Breast epithelium (tissue), 4 donors: ENCODE measurements around the gene CBL. TPM values are rescaled to one million over a fixed set of nuclear protein-coding genes. Genes with fewer than 3 reads are reported as not detected.

Source experiments
- DNase-seq, 2 donors: peaks; one replicate each; pipeline ENCODE4 v3.0.0-alpha.2; 2019; ENCODE audit warnings: low spot score in 2 of 2
- H3K27ac ChIP-seq, 2 donors: fragments of 200-600 bp; sonication (generic) in 1 of 2; one replicate each; pipeline ENCODE4 v1.5.1; 2016 to 2019; ENCODE audit warnings: mild to moderate bottlenecking in 1 of 2
- H3K27me3 ChIP-seq, 2 donors: fragments of 200-600 bp; sonication (generic) in 1 of 2; one replicate each; pipeline versions ENCODE4 v1.5.1 to v1.6.0; 2017 to 2019; ENCODE audit warnings: control low read depth in 1 of 2, mild to moderate bottlenecking in 1 of 2
- H3K36me3 ChIP-seq: fragments of 200-600 bp; one replicate; pipeline ENCODE4 v1.5.1; 2019
- H3K4me1 ChIP-seq, 2 donors: fragments of 200-600 bp; sonication (generic); one replicate each; pipeline ENCODE4 v1.5.1; 2016 to 2019; ENCODE audit warnings: control low read depth in 1 of 2
- H3K4me3 ChIP-seq, 3 donors: fragments of 200-600 bp; sonication (generic); 1 replicate in 2 of 3; 2 replicates in 1 of 3; pipeline ENCODE4 v1.5.1; 2016 to 2019; ENCODE audit warnings: mild to moderate bottlenecking in 3 of 3, moderate library complexity in 2 of 3
- H3K9me3 ChIP-seq, 2 donors: fragments of 200-600 bp; sonication (generic) in 1 of 2; one replicate each; pipeline ENCODE4 v1.5.1; 2016 to 2019; ENCODE audit warnings: control low read depth in 1 of 2
- CTCF ChIP-seq, 3 donors: fragments of 450-650 bp; IDR thresholded peaks; one replicate each; pipeline ENCODE4 v1.5.1; 2016 to 2017; ENCODE audit warnings: antibody characterized with exemption in 3 of 3, mild to moderate bottlenecking in 3 of 3, moderate library complexity in 3 of 3
- POLR2A ChIP-seq: fragments of 450-650 bp; IDR thresholded peaks from one replicate; pipeline ENCODE4 v1.6.1; 2016; ENCODE audit warnings: antibody characterized with exemption, mild to moderate bottlenecking, moderate library complexity
- POLR2AphosphoS5 ChIP-seq, 3 donors: sonication (generic); formaldehyde crosslinking; IDR thresholded peaks; one replicate each; pipeline ENCODE4 v1.6.1; 2017; ENCODE audit warnings: antibody characterized with exemption in 3 of 3
- intact Hi-C: fragments of 100-400 bp; cut with DNase I; formaldehyde crosslinking; loops from one replicate; pipeline ENCODE4 v1.15.1; 2023; ENCODE audit warnings: low total_unique reads
- total RNA-seq, 3 donors: library from RNA; depleted of rRNA; stranded (reverse); fragments of >200 nt; gene quantifications; one replicate each; pipeline ENCODE4 v1.1.0, GENCODE V29; 2016

Gene CBL
- 10 to 100 TPM; 13.1 to 17.0 (median 14.3) TPM for total RNA-seq

DNA sequence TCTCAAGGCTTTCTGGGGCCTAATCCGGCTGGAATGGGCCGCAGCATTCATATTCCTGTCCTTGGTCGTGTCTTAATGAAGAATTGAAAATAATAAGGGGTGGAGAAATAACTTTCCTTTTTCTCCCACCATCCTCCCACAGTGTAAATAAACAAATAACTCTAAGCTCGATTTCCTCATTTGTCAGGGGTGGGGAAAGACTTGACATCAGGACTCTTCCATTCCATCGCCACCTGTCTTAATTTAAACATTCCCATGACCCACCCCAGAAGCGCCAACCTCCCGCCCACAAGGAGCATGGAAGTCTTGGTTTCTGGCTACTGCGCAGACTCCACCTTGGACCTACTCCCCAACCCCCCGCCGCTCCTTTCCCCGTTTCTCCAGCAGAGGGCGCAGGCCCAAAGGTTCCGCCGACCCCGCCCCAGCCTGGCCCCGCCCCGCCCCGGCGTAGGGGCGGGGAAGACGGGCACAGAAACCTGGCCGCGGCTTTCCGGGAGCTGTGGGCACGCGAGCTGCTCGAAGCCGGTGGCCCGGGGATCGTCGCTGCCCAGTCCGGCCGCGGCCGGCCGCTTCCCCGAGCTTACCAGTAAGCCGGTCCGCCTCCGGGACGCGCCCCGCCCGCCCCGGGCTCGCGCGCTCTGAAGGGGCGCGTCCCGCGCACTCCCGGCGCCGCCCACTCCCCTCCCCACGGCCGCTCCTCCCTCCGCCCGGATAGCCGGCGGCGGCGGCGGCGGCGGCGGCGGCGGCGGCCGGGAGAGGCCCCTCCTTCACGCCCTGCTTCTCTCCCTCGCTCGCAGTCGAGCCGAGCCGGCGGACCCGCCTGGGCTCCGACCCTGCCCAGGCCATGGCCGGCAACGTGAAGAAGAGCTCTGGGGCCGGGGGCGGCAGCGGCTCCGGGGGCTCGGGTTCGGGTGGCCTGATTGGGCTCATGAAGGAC is at the start of gene CBL:
TSS of gene CBL (plus strand) at position 766 of the 937 bp plus-strand sequence. CDS start at position 845, 79 bp downstream.
- no peaks in the 10 kb centered on the region for H3K36me3 ChIP-seq
- TF ChIP-seq CTCF (IDR thresholded peaks at IDR 0.05) = peak; percentile 67 to 95 (median 94)
- TF ChIP-seq POLR2AphosphoS5 (IDR thresholded peaks at IDR 0.05) = peak in 1 of 3 donors; percentile 44
- no peak for TF ChIP-seq POLR2A
- peak; percentile 91 to 97 for DNase-seq
- intact Hi-C loops = no loop called here
- H3K4me3 ChIP-seq = peak within 1 kb of the TSS; percentile 80 to 90 (median 89)
- H3K4me1 ChIP-seq = no peaks in the 10 kb centered on the region
- no peaks in the 10 kb centered on the region for H3K27me3 ChIP-seq
- H3K9me3 ChIP-seq = no peaks in the 10 kb centered on the region
- peak within 1 kb of the TSS; percentile 94 to 97 for H3K27ac ChIP-seq

- no peaks in the 10 kb centered on the region for H3K36me3 ChIP-seq
- H3K4me1 ChIP-seq = no peaks in the 10 kb centered on the region
- TF ChIP-seq POLR2A (no peak), CTCF (IDR thresholded peaks at IDR 0.05) (no peak), POLR2AphosphoS5 (IDR thresholded peaks at IDR 0.05) (no peak)
- DNase-seq = no peak
- no peaks in the 10 kb centered on the region for H3K9me3 ChIP-seq
- no peaks in the 10 kb centered on the region for H3K27me3 ChIP-seq
- no peak overlapping the region for H3K27ac ChIP-seq
- no peak overlapping the region for H3K4me3 ChIP-seq
- intact Hi-C loops = no loop called here
Measured at GRCh38 chr11:119156496-119156895, 49.6 kb upstream of the CBL start.

DNA sequence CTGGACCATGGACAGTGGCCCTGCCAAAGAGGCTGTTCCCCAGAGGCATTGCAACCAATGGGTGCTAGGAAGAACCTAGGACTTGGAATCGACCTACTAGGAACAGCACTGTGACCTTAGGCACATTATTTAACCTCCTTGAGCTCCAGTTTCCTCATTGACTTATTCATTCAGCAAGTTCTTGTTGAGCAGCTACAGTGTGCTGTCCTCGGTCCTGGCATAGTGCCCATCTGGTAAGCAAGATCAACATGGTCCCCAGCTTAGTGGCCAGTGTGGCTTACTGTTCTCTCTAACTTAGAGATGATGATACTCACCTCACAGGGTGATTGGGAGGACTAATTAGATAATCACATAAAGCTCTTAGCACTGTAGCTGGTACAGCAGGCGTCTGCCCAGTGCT is 49.1 kb upstream of the CBL start:
- no peak for DNase-seq

DNA sequence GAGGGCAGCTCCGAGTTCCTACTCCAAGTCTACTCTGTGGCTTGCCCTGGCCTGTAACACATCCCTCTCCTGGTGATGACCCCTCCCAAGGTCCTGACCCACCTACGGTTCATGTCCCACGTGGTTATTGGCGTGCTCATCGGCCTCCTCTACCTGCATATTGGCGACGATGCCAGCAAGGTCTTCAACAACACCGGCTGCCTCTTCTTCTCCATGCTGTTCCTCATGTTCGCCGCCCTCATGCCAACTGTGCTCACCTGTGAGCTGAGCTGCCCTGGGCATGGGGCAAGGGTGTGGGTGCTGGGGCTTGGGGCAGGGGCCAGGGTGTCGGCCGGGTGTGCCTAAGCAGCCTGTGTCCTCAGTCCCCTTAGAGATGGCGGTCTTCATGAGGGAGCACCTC is 47.7 kb upstream of the CBL start:
- Histone ChIP-seq H3K27ac (no peak overlapping the region), H3K9me3 (no peaks in the 10 kb centered on the region), H3K4me3 (no peak overlapping the region), H3K36me3 (no peaks in the 10 kb centered on the region), H3K4me1 (no peaks in the 10 kb centered on the region), H3K27me3 (no peaks in the 10 kb centered on the region)
- intact Hi-C loops = no loop called here
- no peak for DNase-seq
- TF ChIP-seq POLR2A = no peak
- TF ChIP-seq CTCF (IDR thresholded peaks at IDR 0.05) = no peak
- no peak for TF ChIP-seq POLR2AphosphoS5 (IDR thresholded peaks at IDR 0.05)

More for the DNA sequence above, 49.1 kb upstream of the CBL start:
- Histone ChIP-seq H3K36me3 (no peaks in the 10 kb centered on the region), H3K4me1 (no peaks in the 10 kb centered on the region), H3K27ac (no peak overlapping the region), H3K4me3 (no peak overlapping the region), H3K9me3 (no peaks in the 10 kb centered on the region), H3K27me3 (no peaks in the 10 kb centered on the region)
- TF ChIP-seq POLR2A = no peak
- TF ChIP-seq POLR2AphosphoS5 (IDR thresholded peaks at IDR 0.05) = no peak
- no peak for TF ChIP-seq CTCF (IDR thresholded peaks at IDR 0.05)
- intact Hi-C loops = no loop called here

GRCh38 chr11:119160151-119160550 is 46.0 kb upstream of the CBL start:
- Histone ChIP-seq H3K27me3 (no peaks in the 10 kb centered on the region), H3K4me1 (no peaks in the 10 kb centered on the region), H3K27ac (no peak overlapping the region), H3K36me3 (no peaks in the 10 kb centered on the region), H3K9me3 (no peaks in the 10 kb centered on the region), H3K4me3 (no peak overlapping the region)
- DNase-seq = no peak
- intact Hi-C loops = no loop called here
- no peak for TF ChIP-seq CTCF (IDR thresholded peaks at IDR 0.05)
- no peak for TF ChIP-seq POLR2A
- TF ChIP-seq POLR2AphosphoS5 (IDR thresholded peaks at IDR 0.05) = no peak
